Stimulated activated CD8-positive, alpha-beta memory T cell treated with anti-CD3 and anti-CD28 coated beads, Interleukin-2, amount 100 ng/mL, for 48 hours (primary cell): ENCODE measurements around the gene TANGO2.

ENCODE experiments used
- DNase-seq, 2 donors: peaks; one replicate each; pipeline ENCODE4 v3.0.0-alpha.2; 2020; ENCODE audit warnings: low read depth in 2 of 2

TANGO2 gene

GRCh38 chr22:20020533-20021195 lies at the start of gene TANGO2:
Gene TANGO2, plus strand, starts transcription at chr22:20021110. Its CDS starts 15,689 bp downstream, at chr22:20036799.
- DNase-seq: peak; percentile 89 to 92

- no peak for DNase-seq
Observed at GRCh38 chr22:19971276-19972124, 49.4 kb upstream of the TANGO2 start.

- DNase-seq: no peak
Observed at GRCh38 chr22:19972251-19972650, 48.7 kb upstream of the TANGO2 start.

- no peak for DNase-seq
Observed at GRCh38 chr22:19972652-19973550, 48.0 kb upstream of the TANGO2 start.

- DNase-seq: no peak
Observed at GRCh38 chr22:19973551-19974267, 47.2 kb upstream of the TANGO2 start.

- DNase-seq: no peak
Observed at GRCh38 chr22:19974268-19974861, 46.5 kb upstream of the TANGO2 start.

- no peak for DNase-seq
Observed at GRCh38 chr22:19974935-19975706, 45.8 kb upstream of the TANGO2 start.

GRCh38 chr22:19975707-19976035 lies 45.2 kb upstream of the TANGO2 start:
- DNase-seq: no peak

- DNase-seq: no peak
Observed at GRCh38 chr22:19976671-19977070, 44.2 kb upstream of the TANGO2 start.

GRCh38 chr22:19977296-19978243 lies 43.3 kb upstream of the TANGO2 start:
- no peak for DNase-seq

GRCh38 chr22:19978748-19979147 lies 42.2 kb upstream of the TANGO2 start:
- DNase-seq: no peak

GRCh38 chr22:19979712-19980493 lies 41.0 kb upstream of the TANGO2 start:
- DNase-seq: no peak

GRCh38 chr22:19980766-19981165 lies 40.1 kb upstream of the TANGO2 start:
- DNase-seq: no peak

GRCh38 chr22:19981171-19981960 lies 39.5 kb upstream of the TANGO2 start:
- no peak for DNase-seq

GRCh38 chr22:19981961-19982920 lies 38.7 kb upstream of the TANGO2 start:
- no peak for DNase-seq

GRCh38 chr22:19982991-19983578 lies 37.8 kb upstream of the TANGO2 start:
- no peak for DNase-seq
